IPS-20b (cell line): ENCODE measurements around the gene FLNA.

Experiments
- H3K27ac ChIP-seq: one replicate; pipeline ENCODE4 v1.5.1; 2013; ENCODE audit warnings: low read length
- H3K27me3 ChIP-seq: 2 replicates; pipeline ENCODE4 v1.6.1; 2013; ENCODE audit warnings: mild to moderate bottlenecking, low read length, inconsistent platforms; ENCODE audit not compliant: insufficient read depth
- H3K36me3 ChIP-seq: 2 replicates; pipeline ENCODE4 v1.6.1; 2013; ENCODE audit warnings: low read depth, mild to moderate bottlenecking, inconsistent platforms, low read length, moderate library complexity; ENCODE audit not compliant: insufficient read depth
- H3K4me1 ChIP-seq: 2 replicates; pipeline ENCODE4 v1.6.1; 2013; ENCODE audit warnings: mild to moderate bottlenecking, control low read depth, inconsistent platforms, low read length, moderate library complexity; ENCODE audit not compliant: insufficient read depth
- H3K4me3 ChIP-seq: 2 replicates; pipeline ENCODE4 v1.5.1; 2013; ENCODE audit warnings: mild to moderate bottlenecking, low read length, inconsistent platforms
- H3K9ac ChIP-seq: 2 replicates; pipeline ENCODE4 v1.6.1; 2013; ENCODE audit warnings: low read depth, mild to moderate bottlenecking, inconsistent platforms, low read length, moderate library complexity
- H3K9me3 ChIP-seq: 2 replicates; pipeline ENCODE4 v1.6.1; 2013; ENCODE audit warnings: mild to moderate bottlenecking, low read depth, low read length, inconsistent platforms; ENCODE audit not compliant: insufficient read depth

Gene FLNA

GRCh38 chrX:154371017-154371788 is 3.2 kb downstream of the FLNA start:
- no peaks in the 10 kb centered on the region for H3K9me3 ChIP-seq
- H3K27ac ChIP-seq: peak overlapping the region; percentile 56
- H3K4me1 ChIP-seq: no peaks in the 10 kb centered on the region; the same call in 1 of the 2 replicates
- H3K9ac ChIP-seq: peak overlapping the region; percentile 99
- H3K36me3 ChIP-seq: peaks cover 33% of the 10 kb centered on the region
- H3K27me3 ChIP-seq: peaks cover 22% of the 10 kb centered on the region; the same call in 1 of the 2 replicates
- H3K4me3 ChIP-seq: peak overlapping the region; percentile 96

DNA sequence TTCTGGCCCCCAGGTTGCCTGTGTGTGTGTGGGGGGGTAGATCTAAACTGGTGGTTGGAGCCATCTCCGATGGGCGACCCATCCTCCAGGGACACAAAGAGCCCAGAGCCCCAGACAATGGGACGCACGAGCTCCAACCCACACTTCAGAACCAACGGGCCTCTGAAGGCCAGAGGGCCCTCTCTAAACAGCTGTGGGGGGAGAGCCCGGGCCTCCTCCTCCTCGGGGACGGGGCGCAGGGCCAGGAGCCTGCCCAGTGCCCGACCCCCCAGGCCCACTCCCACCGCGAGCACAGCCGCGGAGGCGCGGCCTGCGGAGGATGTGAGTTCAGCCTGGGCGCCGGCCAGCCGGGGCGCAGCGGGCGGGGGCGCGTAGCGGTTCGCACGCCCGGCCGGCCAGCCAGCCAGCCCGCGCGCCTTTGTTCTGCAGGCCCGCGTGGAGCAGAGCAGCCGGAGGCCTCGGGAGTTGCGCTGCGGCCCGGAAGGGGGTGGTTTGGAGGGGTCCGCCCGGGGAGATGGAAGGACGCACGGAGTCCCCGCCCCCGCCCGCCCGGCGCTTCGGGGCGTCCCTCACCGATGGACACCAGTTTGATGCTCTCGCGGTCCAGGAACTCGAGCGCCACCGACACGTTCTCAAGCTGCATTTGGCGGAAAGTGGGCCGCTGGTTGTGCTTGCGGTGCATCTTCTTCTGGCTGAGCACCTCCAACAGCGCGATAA is 4.0 kb downstream of the FLNA start:
- Histone ChIP-seq H3K9ac (peak overlapping the region; percentile 99), H3K9me3 (no peaks in the 10 kb centered on the region), H3K27ac (peak overlapping the region; percentile 98), H3K27me3 (peaks cover 22% of the 10 kb centered on the region; the same call in 1 of the 2 replicates), H3K4me3 (peak overlapping the region; percentile 96), H3K4me1 (no peaks in the 10 kb centered on the region; the same call in 1 of the 2 replicates), H3K36me3 (peaks cover 40% of the 10 kb centered on the region)

DNA sequence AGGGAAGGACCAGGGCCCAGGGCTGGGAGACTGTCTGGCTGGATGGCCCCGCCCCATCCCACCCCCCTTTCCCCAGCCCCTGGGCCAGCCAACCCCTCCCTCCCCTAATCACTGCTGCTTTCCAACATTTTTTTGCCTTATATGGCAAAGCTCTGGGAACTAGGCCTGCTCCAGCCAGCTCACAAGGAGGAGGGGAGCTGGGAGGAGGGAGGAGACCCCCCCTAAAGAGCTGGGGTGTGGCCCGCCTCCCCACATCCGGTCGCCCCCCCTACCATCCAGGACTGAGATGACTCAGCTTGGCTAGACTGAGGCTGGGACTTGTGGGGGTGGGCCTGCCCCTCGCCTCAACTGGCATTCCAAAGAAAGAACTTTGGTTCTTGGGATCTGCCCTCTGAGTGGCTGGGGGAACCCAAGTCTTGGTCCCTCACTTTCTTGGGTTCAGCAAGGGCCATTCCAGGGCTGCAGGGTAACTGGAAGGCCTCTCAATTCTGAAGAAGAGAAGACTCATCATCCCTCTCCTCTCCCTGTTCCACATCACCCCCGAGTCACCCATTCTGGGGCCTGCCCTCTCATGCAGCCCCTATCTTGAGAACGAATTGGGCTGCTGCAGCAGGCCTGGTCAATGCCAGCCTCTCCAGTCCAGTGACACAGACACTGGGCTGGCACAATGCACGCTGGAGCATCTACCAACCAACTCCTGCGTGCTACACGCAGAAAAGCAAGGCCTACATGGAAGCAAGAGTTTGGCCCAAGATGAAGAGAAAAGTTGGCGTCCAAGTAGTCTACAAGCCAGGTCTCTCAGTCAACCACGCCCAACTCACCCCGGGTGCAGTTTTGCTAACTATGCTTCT is 4.8 kb downstream of the FLNA start:
- Histone ChIP-seq H3K27ac (peak overlapping the region; percentile 98), H3K27me3 (peaks cover 16% of the 10 kb centered on the region; the same call in 1 of the 2 replicates), H3K4me1 (no peaks in the 10 kb centered on the region; the same call in 1 of the 2 replicates), H3K4me3 (peak overlapping the region; percentile 96), H3K9me3 (no peaks in the 10 kb centered on the region), H3K9ac (peak overlapping the region; percentile 99), H3K36me3 (peaks cover 48% of the 10 kb centered on the region)

DNA sequence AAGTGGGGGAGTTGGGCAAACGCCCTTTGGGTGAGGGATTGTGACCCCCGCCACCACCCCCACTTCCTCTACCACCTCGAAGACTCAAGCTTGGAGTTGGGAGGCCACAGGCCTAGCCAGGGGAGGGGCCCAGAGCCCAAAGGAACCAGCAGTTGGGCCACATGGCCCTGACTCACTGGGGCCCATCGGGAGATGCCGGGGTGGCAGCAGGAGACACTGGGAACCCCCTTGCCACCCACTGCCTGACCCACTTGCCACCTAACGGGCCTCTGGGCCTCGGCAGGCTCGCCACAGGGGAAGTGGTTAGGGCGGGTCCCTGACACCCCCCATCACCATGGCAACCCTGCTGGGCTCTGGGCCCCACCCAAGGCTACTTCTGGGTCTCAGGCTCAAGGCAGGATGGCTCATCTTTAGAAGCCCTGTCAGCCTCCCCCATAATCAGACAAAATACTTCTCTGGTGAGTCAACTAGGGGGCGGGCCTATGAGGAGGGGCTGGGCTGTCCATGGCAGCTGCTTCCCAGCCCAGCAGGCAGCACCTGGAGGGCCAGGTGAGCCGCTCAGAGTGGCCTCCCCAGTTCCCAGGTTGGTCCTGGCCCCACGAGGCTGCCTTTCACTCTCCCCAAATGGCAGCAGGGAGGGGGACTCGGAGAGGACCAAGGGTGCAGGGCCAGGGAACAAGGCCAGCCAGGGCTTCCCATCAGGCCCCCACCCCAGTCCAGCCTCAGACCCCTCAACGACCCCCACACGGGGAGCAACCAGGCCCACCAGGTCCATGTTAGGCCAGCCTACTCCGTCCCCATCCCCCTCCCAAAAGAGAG is 5.6 kb downstream of the FLNA start:
- Histone ChIP-seq H3K4me3 (peak overlapping the region; percentile 96), H3K27ac (peak overlapping the region; percentile 70), H3K36me3 (peaks cover 56% of the 10 kb centered on the region), H3K27me3 (peaks cover 12% of the 10 kb centered on the region; the same call in 1 of the 2 replicates), H3K4me1 (no peaks in the 10 kb centered on the region; the same call in 1 of the 2 replicates), H3K9me3 (no peaks in the 10 kb centered on the region), H3K9ac (peak overlapping the region; percentile 86)

DNA sequence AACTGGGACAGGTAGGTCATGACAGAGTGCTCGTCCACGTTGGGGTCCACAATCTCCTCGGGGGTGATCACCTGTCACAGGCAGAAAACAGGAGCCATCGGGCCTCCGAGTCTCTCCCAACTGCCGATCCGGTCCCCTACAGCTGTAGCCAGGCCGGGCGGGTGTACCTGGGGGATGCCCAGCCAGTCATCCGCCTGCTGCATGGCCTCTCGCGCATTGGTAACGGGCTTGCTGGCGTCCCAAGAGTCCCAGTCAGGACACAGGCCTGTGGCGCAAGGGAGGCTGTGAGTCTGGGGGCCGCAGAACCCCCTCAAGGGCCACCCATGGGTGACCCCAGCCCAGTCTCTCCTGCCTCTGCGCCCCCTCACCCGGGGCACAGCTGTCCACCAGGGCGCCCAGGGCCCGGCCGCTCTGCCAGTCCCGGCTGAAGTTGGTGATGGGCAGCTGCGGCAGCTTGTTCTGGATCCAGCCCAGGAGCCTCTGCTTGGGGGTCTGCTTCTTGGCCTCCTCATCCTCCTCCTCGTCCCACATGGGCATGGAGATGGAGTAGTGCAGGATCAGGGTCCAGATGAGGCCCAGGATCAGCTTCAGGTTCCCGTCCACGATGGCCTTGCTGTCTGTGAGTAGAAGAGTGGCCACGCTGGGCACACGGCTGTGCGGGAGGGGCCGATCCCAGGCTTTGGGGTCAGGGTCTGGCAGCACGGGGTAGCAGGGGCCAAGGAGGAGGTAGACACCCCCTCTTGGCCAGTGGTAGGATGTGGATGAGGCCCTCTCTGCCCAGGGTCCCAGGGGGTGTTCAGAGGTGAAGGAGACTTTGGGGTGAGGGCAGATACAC is 6.7 kb downstream of the FLNA start:
- Histone ChIP-seq H3K36me3 (peaks cover 67% of the 10 kb centered on the region), H3K27ac (no peak overlapping the region), H3K9ac (peak overlapping the region; percentile 86; the same call in 1 of the 2 replicates), H3K4me1 (no peaks in the 10 kb centered on the region), H3K9me3 (no peaks in the 10 kb centered on the region), H3K4me3 (no peak overlapping the region; the same call in 1 of the 2 replicates), H3K27me3 (peaks cover 8% of the 10 kb centered on the region; the same call in 1 of the 2 replicates)

DNA sequence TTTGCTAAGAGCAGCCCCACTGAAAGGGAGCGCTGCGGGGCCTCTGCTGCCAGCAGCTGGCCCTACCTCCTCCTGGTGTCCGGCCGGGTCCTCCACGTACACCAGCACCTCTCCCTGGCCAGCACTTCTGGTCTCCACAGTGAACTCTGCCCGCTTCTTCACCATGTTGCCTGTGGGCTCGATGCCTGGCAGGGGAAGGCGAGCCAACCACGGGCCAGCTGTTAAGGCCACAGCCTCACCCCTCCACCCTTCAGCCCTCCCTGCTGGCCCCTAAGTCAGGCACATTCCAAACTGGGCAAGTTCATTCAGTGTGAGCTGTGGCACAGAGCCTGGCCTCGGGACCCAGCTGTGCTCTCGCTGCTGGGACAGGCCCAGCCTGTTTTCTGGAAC is 7.8 kb downstream of the FLNA start:
- peaks cover 77% of the 10 kb centered on the region for H3K36me3 ChIP-seq
- H3K27ac ChIP-seq: no peak overlapping the region
- no peak overlapping the region for H3K9ac ChIP-seq

DNA sequence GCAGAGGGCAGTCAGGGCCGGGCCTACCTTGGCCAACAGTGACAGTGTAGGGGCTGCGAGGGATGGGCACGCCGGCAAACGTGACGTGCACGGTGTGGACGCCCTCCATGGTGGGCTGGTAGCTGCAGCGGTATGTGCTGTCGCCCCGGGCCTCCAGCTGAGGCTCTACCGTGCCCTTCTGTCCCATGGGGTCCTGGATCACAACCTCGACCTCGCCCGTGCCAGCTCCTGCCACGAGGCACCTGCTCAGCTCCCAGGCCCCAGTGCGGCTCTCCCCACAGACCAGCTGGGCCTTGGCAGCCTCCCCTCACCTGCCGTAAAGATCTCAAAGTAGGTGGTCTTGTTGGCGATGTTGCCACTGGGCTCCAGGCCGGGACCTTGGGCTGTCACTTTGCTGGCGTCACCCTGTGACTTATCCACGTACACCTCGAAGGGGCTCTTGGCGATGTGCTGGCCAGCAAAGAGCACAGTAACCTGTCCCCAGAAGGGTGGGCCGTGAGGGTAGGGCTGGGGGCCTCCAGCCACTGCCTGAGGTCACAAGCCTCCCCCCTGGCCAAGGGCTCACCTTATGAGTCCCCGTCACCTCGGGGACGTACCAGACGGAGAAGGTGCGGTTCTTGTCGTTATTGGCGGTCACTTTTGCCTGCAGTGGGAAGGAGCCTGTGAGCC is 8.3 kb downstream of the FLNA start:
- Histone ChIP-seq H3K36me3 (peaks cover 82% of the 10 kb centered on the region), H3K9me3 (no peaks in the 10 kb centered on the region)

More for the DNA sequence above, 7.8 kb downstream of the FLNA start:
- Histone ChIP-seq H3K9me3 (no peaks in the 10 kb centered on the region), H3K27me3 (no peaks in the 10 kb centered on the region; the same call in 1 of the 2 replicates), H3K4me1 (no peaks in the 10 kb centered on the region), H3K4me3 (no peak overlapping the region)

GRCh38 chrX:154365052-154365600 is 9.3 kb downstream of the FLNA start:
- Histone ChIP-seq H3K4me3 (no peak overlapping the region), H3K9ac (no peak overlapping the region), H3K4me1 (no peaks in the 10 kb centered on the region), H3K27ac (no peak overlapping the region), H3K36me3 (peaks cover 90% of the 10 kb centered on the region), H3K9me3 (no peaks in the 10 kb centered on the region), H3K27me3 (no peaks in the 10 kb centered on the region)

More for the DNA sequence above, 8.3 kb downstream of the FLNA start:
- Histone ChIP-seq H3K27me3 (no peaks in the 10 kb centered on the region), H3K9ac (no peak overlapping the region), H3K27ac (no peak overlapping the region), H3K4me1 (no peaks in the 10 kb centered on the region), H3K4me3 (no peak overlapping the region)

DNA sequence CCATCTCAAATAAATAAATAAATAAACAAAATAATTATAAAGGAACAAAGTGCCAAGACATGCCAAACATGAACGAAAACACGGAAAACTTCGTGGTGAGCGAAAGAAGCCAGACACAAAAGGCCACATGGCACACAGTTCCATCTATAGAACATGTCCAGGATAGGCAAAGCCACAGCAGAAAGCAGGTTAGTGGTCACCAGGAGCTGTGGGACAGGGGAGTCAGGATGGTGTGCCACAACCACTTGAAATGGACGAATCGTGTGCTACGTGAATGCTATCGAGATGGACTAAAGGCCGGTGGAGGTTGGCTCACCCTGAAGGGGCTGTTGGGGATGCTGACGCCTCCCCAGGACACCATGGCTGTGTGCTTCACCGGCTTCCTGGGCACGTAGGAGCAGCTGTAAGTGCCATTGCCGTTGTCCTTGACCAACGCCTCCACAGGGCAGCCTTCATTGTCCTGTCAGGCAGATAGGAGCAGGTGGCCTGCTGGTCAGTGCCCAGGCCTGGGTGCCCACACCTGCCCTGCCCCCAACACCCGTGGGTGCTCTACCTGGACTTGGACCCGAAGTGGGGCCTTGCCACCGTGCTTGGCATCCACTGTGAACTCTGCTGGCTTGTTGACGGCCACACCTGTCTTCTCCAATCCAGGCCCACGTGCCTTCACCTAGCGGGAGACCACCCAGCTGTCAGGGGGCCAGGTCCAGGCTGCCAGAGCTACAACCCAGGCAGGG is 10.6 kb downstream of the FLNA start:
- H3K4me1 ChIP-seq: no peaks in the 10 kb centered on the region
- no peaks in the 10 kb centered on the region for H3K9me3 ChIP-seq
- no peaks in the 10 kb centered on the region for H3K27me3 ChIP-seq
- H3K4me3 ChIP-seq: no peak overlapping the region
- H3K27ac ChIP-seq: no peak overlapping the region
- H3K9ac ChIP-seq: no peak overlapping the region
- peaks cover 97% of the 10 kb centered on the region for H3K36me3 ChIP-seq
